ENCODE results near the gene NT5C2.

Gene NT5C2

GRCh38 chr10:103155471-103156085, 37.5 kb downstream of the NT5C2 start:
- no peak for DNase-seq (ENCODE audit: low read depth)
- H3K4me3 ChIP-seq (replicated peaks; ENCODE audit: low read depth, low read length), result no peak overlapping the region
- TF ChIP-seq CTCF (IDR thresholded peaks at IDR 0.05; ENCODE audit: low read length, missing control alignments), result no peak

- no peak overlapping the region for H3K4me3 ChIP-seq (replicated peaks; ENCODE audit: low read depth, low read length)
- TF ChIP-seq CTCF (IDR thresholded peaks at IDR 0.05; ENCODE audit: low read length, missing control alignments), result no peak
- peak; percentile 63 for DNase-seq (ENCODE audit: low read depth)
Measured at GRCh38 chr10:103154521-103155299, 38.4 kb downstream of the NT5C2 start.

GRCh38 chr10:103153302-103154197, 39.5 kb downstream of the NT5C2 start:
- peak; percentile 69 for DNase-seq (ENCODE audit: low read depth)
- TF ChIP-seq CTCF (IDR thresholded peaks at IDR 0.05; ENCODE audit: low read length, missing control alignments), result no peak
- H3K4me3 ChIP-seq (replicated peaks; ENCODE audit: low read depth, low read length), result peak overlapping the region; percentile 46

- DNase-seq (ENCODE audit: low read depth), result no peak
- TF ChIP-seq CTCF (IDR thresholded peaks at IDR 0.05; ENCODE audit: low read length, missing control alignments), result no peak
- no peak overlapping the region for H3K4me3 ChIP-seq (replicated peaks; ENCODE audit: low read depth, low read length)
Measured at GRCh38 chr10:103149991-103150622, 43.0 kb downstream of the NT5C2 start.

- no peak for DNase-seq (ENCODE audit: low read depth)
- H3K4me3 ChIP-seq (replicated peaks; ENCODE audit: low read depth, low read length), result no peak overlapping the region
- no peak for TF ChIP-seq CTCF (IDR thresholded peaks at IDR 0.05; ENCODE audit: low read length, missing control alignments)
Measured at GRCh38 chr10:103147645-103148044, 45.4 kb downstream of the NT5C2 start.

GRCh38 chr10:103145860-103146466, 47.1 kb downstream of the NT5C2 start:
- TF ChIP-seq CTCF (IDR thresholded peaks at IDR 0.05; ENCODE audit: low read length, missing control alignments), result no peak
- DNase-seq (ENCODE audit: low read depth), result peak; percentile 97
- no peak overlapping the region for H3K4me3 ChIP-seq (replicated peaks; ENCODE audit: low read depth, low read length)

All from fibroblast of pulmonary artery (primary cell).